Right cardiac atrium (tissue), 5 donors: ENCODE results near the gene GCH1. TPM values are rescaled to one million over a fixed set of nuclear protein-coding genes. Genes with fewer than 3 reads are reported as not detected.
"Not testable (repeated sequence)": the region's sequence is repeated elsewhere in the genome, so short reads cannot be mapped to it uniquely, and the experiment has no call there.

Source experiments
- ATAC-seq, 2 donors: fragments of 200-7000 bp; cut with Tn5 transposase; one replicate each; pipeline versions ENCODE4 v1.8.0 to v1.9.1; 2020; ENCODE audit warnings: moderate library complexity in 2 of 2, mild to moderate bottlenecking in 1 of 2
- DNase-seq, 3 donors: peaks; one replicate each; pipeline ENCODE4 v3.0.0-alpha.2; 2020
- H3K27ac ChIP-seq: one replicate; pipeline ENCODE4 v1.5.1; 2013; ENCODE audit warnings: mild to moderate bottlenecking, low read length, control low read depth, moderate library complexity
- H3K27me3 ChIP-seq: one replicate; pipeline ENCODE4 v1.6.1; 2013; ENCODE audit not compliant: control insufficient read depth, insufficient read depth
- H3K4me1 ChIP-seq: one replicate; pipeline ENCODE4 v1.6.1; 2013; ENCODE audit warnings: low read length; ENCODE audit not compliant: control insufficient read depth, insufficient read depth
- H3K4me3 ChIP-seq: one replicate; pipeline ENCODE4 v1.5.1; 2013; ENCODE audit warnings: low read length, control low read depth
- H3K9me3 ChIP-seq: one replicate; pipeline ENCODE4 v1.6.1; 2013; ENCODE audit warnings: low read length; ENCODE audit not compliant: control insufficient read depth
- WGBS: extraction: QIAGEN DNeasy Blood & Tissue Kit; methylation state at CpG from one replicate; pipeline ENCODE4 v1.1.7; 2013; 5-methylcytosine and 5-hydroxymethylcytosine counted together
- intact Hi-C, 4 donors: fragments of 100-400 bp; cut with DNase I; formaldehyde crosslinking; loops; one replicate each; pipeline versions ENCODE4 v1.11.0 to v1.14.0; 2022 to 2023
- polyA plus RNA-seq: library from polyadenylated mRNA; stranded (reverse); fragments of 200-250 nt; gene quantifications from one replicate; pipeline ENCODE4 v1.2.3, GENCODE V29; 2013
- total RNA-seq, 4 donors: library from RNA; stranded (reverse); fragmentation: NEBNext Ultra II Directional; extraction: Animal tissue kit (Norgen Biotek cat#: 25700); gene quantifications; one replicate each; pipeline ENCODE4 v1.2.1, GENCODE V29; 2021
- donor health status: healthy with polysubstance abuse.
- donor health status: DM: no; HTN: yes; CAD: no.
- donor health status: DM: no; HTN: no; CAD: no.
- donor health status: DM: no; HTN: yes; CAD: no; lungs with severe emphysema.
- donor health status: DM: yes; HTN: yes; CAD: no.

Gene GCH1
- total and polyA plus RNA-seq, 5 donors, result 1.6 to 4.8 (median 2.2) TPM

DNA sequence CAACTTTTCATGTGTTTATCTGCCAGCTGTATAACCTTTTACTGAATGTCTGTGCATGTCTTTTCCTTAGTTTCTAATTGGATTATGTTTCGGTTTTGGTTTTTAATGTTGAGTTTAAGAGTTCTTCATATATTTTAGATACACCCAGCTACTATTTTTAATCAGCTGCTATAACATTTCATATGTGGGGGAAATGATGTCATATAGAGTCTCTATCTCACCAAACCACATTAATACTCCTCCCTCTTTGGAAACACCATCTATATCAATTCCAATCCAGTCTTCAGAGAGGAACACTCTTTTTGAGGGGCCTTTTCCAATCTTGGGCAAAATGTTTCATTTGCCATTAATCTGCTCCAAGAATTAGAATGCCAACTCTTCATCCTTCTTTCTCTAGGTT lies 28.5 kb upstream of the GCH1 start:
- no peak overlapping the region for H3K27ac ChIP-seq
- no peaks in the 10 kb centered on the region for H3K27me3 ChIP-seq
- H3K4me1 ChIP-seq, result no peaks in the 10 kb centered on the region
- DNase-seq, result no peak
- ATAC-seq, result no peak
- intact Hi-C loops, result no loop called here
- 92% methylated on average over 1 of the region's 1 CpG for WGBS
- no peak overlapping the region for H3K4me3 ChIP-seq
- no peaks in the 10 kb centered on the region for H3K9me3 ChIP-seq

DNA sequence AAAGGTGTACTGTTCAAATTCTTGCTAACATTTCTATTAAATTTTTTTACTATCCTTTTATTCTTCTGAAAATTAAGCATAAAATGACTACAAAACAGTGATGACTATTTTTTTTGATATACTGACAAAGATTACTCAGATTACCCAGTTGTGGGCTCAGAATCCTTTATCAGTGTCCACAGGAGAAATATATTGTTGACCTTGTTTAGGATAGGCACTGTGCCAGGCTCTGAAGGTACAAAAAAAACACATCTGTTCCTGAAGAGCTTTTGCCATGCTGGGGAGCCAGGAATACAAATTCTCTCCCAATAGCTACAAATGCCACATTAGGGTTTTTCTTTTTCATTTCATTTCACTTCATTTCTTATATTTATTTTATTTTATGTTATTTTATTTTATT lies 26.9 kb upstream of the GCH1 start:
- H3K4me1 ChIP-seq, result no peaks in the 10 kb centered on the region
- intact Hi-C loops, result no loop called here
- no peak for DNase-seq

GRCh38 chr14:54928216-54928615 lies 25.6 kb upstream of the GCH1 start:
- H3K4me3 ChIP-seq, result no peak overlapping the region
- H3K4me1 ChIP-seq, result no peaks in the 10 kb centered on the region
- H3K27ac ChIP-seq, result no peak overlapping the region
- H3K27me3 ChIP-seq, result no peaks in the 10 kb centered on the region
- ATAC-seq (no peak), DNase-seq (no peak)
- H3K9me3 ChIP-seq, result no peaks in the 10 kb centered on the region
- intact Hi-C loops, result no loop called here

More for the DNA sequence above, 26.9 kb upstream of the GCH1 start:
- no peak overlapping the region for H3K27ac ChIP-seq
- H3K9me3 ChIP-seq, result no peaks in the 10 kb centered on the region
- ATAC-seq, result no peak
- H3K27me3 ChIP-seq, result no peaks in the 10 kb centered on the region
- no peak overlapping the region for H3K4me3 ChIP-seq

DNA sequence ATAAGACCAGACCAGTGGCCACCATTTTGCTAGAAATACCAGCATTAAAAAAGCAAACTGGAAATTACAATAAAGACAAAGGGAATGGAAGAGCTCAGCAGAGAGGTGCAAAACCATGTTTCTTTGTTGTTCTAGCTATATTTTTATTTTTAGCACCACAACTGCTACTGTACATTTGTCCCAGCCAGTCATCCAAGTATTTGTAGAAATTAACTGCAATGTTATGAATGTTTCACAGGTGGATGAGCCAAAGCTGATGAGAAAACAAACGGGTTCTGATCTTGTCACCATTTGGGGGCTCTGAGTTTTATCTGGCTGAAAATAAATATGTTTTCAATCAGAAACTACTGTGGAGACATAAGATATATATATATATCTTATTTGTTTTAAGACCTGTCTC lies 24.9 kb upstream of the GCH1 start:
- WGBS, result 82% methylated on average over 1 of the region's 1 CpG
- ATAC-seq, result no peak

DNA sequence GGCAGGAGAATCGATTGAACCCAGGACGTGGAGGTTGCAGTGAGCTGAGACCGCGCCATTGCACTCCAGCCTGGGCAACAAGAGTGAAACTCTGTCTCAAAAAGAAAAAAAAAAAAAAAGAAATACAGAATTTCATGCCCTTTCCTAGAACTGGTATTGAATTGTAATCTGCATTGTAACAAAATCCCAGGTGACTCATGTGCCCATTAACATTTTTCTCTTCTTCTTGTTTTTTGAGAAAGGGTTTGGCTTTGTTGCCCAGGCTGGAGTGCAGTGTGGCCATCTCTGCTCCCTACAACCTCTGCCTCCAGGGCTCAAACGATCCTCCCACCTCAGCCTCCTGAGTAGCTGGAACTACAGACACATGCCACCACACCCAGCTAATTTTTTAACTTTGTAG lies 23.9 kb upstream of the GCH1 start:
- H3K4me1 ChIP-seq, H3K27ac ChIP-seq, H3K4me3 ChIP-seq, DNase-seq, intact Hi-C loops, ATAC-seq, H3K27me3 ChIP-seq, H3K9me3 ChIP-seq: not testable (repeated sequence)
- 95% methylated on average over 5 of the region's 5 CpGs for WGBS

More for the DNA sequence above, 24.9 kb upstream of the GCH1 start:
- no peak for DNase-seq
- no peaks in the 10 kb centered on the region for H3K4me1 ChIP-seq
- H3K27ac ChIP-seq, result no peak overlapping the region
- intact Hi-C loops, result no loop called here
- H3K27me3 ChIP-seq, result no peaks in the 10 kb centered on the region
- no peaks in the 10 kb centered on the region for H3K9me3 ChIP-seq
- H3K4me3 ChIP-seq, result no peak overlapping the region

GRCh38 chr14:54922598-54922997 lies 20.0 kb upstream of the GCH1 start:
- no peaks in the 10 kb centered on the region for H3K4me1 ChIP-seq
- intact Hi-C loops, result no loop called here
- H3K9me3 ChIP-seq, result no peaks in the 10 kb centered on the region
- no peak overlapping the region for H3K4me3 ChIP-seq
- no peaks in the 10 kb centered on the region for H3K27me3 ChIP-seq
- 55% methylated on average over 3 of the region's 3 CpGs for WGBS
- ATAC-seq, result no peak
- no peak overlapping the region for H3K27ac ChIP-seq
- no peak for DNase-seq

DNA sequence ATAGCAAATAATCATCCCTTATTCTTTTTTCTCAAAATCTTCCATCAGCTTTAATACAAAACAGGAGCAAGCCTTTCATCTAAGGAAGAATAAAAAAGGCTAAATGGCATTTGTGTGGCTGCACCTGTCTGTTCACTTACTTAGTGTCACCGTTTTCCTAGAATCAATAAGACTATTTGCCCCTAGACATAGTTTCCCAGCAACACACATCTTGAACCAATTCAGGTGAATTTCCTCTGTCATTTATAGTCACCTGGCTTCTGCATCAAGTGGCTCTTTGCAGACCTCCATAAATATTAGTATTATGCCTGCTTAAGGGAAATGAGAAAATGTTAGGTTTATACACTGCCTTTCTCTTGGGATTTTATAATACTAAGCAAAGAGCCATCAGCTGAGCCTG lies 17.4 kb upstream of the GCH1 start:
- Histone ChIP-seq H3K9me3 (no peaks in the 10 kb centered on the region), H3K27ac (no peak overlapping the region), H3K27me3 (no peaks in the 10 kb centered on the region), H3K4me3 (no peak overlapping the region), H3K4me1 (no peaks in the 10 kb centered on the region)
- DNase-seq (no peak), ATAC-seq (no peak)
- 85% methylated on average over 1 of the region's 1 CpG for WGBS
- intact Hi-C loops, result no loop called here

- H3K4me1 ChIP-seq, result no peaks in the 10 kb centered on the region
- ATAC-seq, result no peak
- no peak overlapping the region for H3K4me3 ChIP-seq
- H3K27ac ChIP-seq, result no peak overlapping the region
- H3K27me3 ChIP-seq, result no peaks in the 10 kb centered on the region
- intact Hi-C loops, result no loop called here
- no peaks in the 10 kb centered on the region for H3K9me3 ChIP-seq
- DNase-seq, result no peak
These were observed 16.7 kb upstream of the GCH1 start for GRCh38 chr14:54919330-54919729.

- no peaks in the 10 kb centered on the region for H3K27me3 ChIP-seq
- ATAC-seq, result peak in 1 of 2 donors; percentile 32
These were observed 15.8 kb upstream of the GCH1 start for GRCh38 chr14:54918427-54918826.

DNA sequence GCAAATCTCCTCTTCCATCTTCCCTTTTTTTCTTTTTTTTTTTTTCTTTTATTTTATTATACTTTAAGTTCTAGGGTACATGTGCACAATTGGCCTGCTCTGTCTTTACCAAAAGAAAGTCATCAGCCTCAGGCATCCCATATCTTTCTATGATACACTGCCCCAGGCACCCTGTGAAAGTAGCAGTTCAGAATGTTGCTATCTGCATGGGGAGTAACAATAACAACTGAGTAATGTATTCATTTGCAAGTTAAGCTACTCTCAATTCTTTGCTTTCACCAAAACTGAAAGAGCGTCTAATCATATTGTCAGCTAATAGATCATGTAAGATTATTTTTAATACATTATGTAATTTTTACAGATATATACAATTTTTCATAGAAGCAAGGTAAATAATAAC lies 13.5 kb upstream of the GCH1 start:
- H3K4me3 ChIP-seq, result no peak overlapping the region
- no peak overlapping the region for H3K27ac ChIP-seq
- no peaks in the 10 kb centered on the region for H3K9me3 ChIP-seq
- no peaks in the 10 kb centered on the region for H3K27me3 ChIP-seq
- DNase-seq (no peak), ATAC-seq (no peak)
- WGBS, result 95% methylated on average over 1 of the region's 1 CpG
- no peaks in the 10 kb centered on the region for H3K4me1 ChIP-seq
- intact Hi-C loops, result no loop called here

More at GRCh38 chr14:54918427-54918826, 15.8 kb upstream of the GCH1 start:
- H3K4me1 ChIP-seq, result no peaks in the 10 kb centered on the region
- no peak overlapping the region for H3K4me3 ChIP-seq
- no peaks in the 10 kb centered on the region for H3K9me3 ChIP-seq
- intact Hi-C loops, result no loop called here
- DNase-seq, result no peak
- 68% methylated on average over 5 of the region's 5 CpGs for WGBS
- no peak overlapping the region for H3K27ac ChIP-seq

DNA sequence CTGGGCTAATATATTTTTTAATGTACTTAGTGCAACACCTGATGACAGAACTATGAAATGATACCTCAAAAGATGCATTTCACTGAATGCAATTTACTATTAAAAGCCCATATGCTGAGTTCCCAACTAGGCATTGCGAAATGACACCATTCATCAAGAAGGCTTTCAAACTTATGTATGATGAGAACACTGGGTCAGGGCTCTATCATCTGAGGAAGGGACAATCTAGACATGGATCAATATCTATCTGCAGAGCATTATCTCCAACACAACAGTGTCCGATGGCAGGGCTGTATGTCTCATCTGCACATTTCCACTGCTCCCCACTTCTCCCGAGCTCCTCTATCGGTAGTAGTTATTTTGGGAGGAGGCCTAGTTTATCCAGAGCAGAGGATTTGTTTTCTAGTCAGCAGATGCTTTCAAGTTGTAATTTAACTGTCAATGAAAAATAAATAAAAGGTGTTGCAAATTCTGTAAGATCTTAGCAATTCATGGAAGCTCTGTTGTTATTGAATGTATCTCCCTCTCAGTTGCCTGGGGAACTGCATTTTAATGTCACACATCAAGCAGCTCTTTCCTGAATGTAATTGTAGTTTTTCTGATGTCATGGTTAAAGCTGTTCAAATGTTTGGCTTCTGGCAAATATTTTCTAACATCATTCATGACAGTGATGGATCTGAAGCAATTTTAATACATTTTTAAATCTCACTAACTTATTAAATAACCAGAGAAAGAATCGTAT lies 7.4 kb upstream of the GCH1 start:
- Histone ChIP-seq H3K4me3 (no peak overlapping the region), H3K27ac (no peak overlapping the region), H3K9me3 (no peaks in the 10 kb centered on the region), H3K4me1 (no peaks in the 10 kb centered on the region), H3K27me3 (no peaks in the 10 kb centered on the region)
- WGBS, result 81% methylated on average over 5 of the region's 5 CpGs
- ATAC-seq (no peak), DNase-seq (no peak)
- intact Hi-C loops, result no loop called here

- ATAC-seq, H3K4me1 ChIP-seq, H3K27ac ChIP-seq, intact Hi-C loops, H3K9me3 ChIP-seq, H3K27me3 ChIP-seq, H3K4me3 ChIP-seq: not testable (repeated sequence)
- peak in 1 of 3 donors; percentile 59 for DNase-seq
- WGBS, result 88% methylated on average over 4 of the region's 4 CpGs
These were observed 6.3 kb upstream of the GCH1 start for GRCh38 chr14:54908973-54909372.
